Lower lobe of right lung (tissue), 2 donors: ENCODE measurements around the gene ITPRID2. TPM values are rescaled to one million over a fixed set of nuclear protein-coding genes. Genes with fewer than 3 reads are reported as not detected.

ENCODE experiments used
- ATAC-seq, 2 donors: fragments of 200-7000 bp; cut with Tn5 transposase; one replicate each; pipeline ENCODE4 v1.9.1; 2020 to 2022; ENCODE audit warnings: mild to moderate bottlenecking in 2 of 2, moderate library complexity in 2 of 2
- DNase-seq: peaks from one replicate; pipeline ENCODE4 v3.0.0-alpha.2; 2020
- H3K27ac ChIP-seq: fragments of 200-600 bp; one replicate; pipeline ENCODE4 v1.8.0; 2022
- H3K27me3 ChIP-seq: fragments of 200-600 bp; one replicate; pipeline ENCODE4 v1.8.0; 2022; ENCODE audit warnings: low read depth
- H3K36me3 ChIP-seq: fragments of 200-600 bp; one replicate; pipeline ENCODE4 v1.8.0; 2022; ENCODE audit warnings: mild to moderate bottlenecking
- H3K4me1 ChIP-seq: fragments of 200-600 bp; one replicate; pipeline ENCODE4 v1.8.0; 2022
- H3K4me3 ChIP-seq: fragments of 200-600 bp; one replicate; pipeline ENCODE4 v1.8.0; 2022; ENCODE audit warnings: mild to moderate bottlenecking
- H3K9me3 ChIP-seq: fragments of 200-600 bp; one replicate; pipeline ENCODE4 v1.8.0; 2022
- CTCF ChIP-seq: fragments of 200-600 bp; IDR thresholded peaks from one replicate; pipeline ENCODE4 v1.8.0; 2022; ENCODE audit warnings: antibody characterized with exemption, mild to moderate bottlenecking
- intact Hi-C: fragments of 100-400 bp; cut with DNase I; formaldehyde crosslinking; loops from one replicate; pipeline ENCODE4 v1.11.0; 2022
- long read RNA-seq: library from polyadenylated mRNA; unstranded; transcript quantifications from one replicate; pipeline ENCODE4 v2.0.0, GENCODE V29; 2021
- total RNA-seq: library from RNA; stranded (reverse); fragmentation: NEBNext Ultra II Directional; extraction: Animal tissue kit (Norgen Biotek cat#: 25700); gene quantifications from one replicate; pipeline ENCODE4 v1.2.1, GENCODE V29; 2021
- donor health status: DM: no; HTN: yes; CAD: no; lungs with severe emphysema.

Gene ITPRID2
- total RNA-seq = 190 TPM
- long read RNA-seq, full-length matches to known transcripts = 55 of 86 reads
- long read RNA-seq, partial matches to known transcripts = 24 of 86 reads
- long read RNA-seq, other reads (novel, unspliced or antisense) = 7 of 86 reads

DNA sequence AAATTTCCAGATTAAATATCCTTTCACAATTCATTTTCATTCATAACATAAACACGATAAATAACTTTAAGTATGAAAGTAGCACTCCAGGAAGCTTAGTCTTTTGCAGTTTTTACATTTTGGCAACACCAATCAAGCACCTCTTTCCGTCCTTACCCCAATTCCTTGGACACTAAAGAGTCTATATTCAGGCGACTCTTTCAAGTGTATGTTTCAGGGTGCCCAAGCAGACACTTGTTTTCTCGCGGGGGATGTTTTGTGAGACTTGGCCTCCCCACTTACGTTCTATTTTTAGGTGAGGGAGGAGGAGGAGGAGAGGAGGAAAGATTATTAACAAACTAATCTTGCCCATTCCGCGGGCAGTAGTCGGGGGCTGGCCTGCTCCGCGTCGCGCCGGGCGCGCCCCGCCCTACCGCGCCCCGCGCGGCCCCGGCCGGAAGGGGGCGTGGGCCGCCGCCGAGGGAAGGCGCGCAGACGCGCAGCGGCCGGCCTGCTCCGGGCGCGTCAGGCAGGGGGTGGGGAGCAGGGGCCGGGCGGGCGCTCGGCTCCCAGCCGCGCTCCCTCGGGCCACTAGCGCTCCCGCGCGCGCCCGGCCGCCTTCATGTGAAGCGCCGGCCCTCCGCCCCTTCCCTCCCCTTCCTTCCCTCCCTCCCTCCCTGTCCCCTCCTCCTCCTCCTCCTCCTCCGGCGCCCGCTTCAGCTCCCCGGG lies at the start of gene ITPRID2:
ITPRID2 (plus strand) TSS at position 473 of the 708 bp plus-strand sequence. CDS start 337 bp downstream, outside the sequence.
- peak within 1 kb of the TSS; percentile 97 for H3K27ac ChIP-seq
- no peaks in the 10 kb centered on the region for H3K36me3 ChIP-seq
- H3K9me3 ChIP-seq = no peaks in the 10 kb centered on the region
- no peak for TF ChIP-seq CTCF
- ATAC-seq (peak; percentile 97 to 99), DNase-seq (peak; percentile 94)
- peaks cover 33% of the 10 kb centered on the region for H3K4me1 ChIP-seq
- H3K27me3 ChIP-seq = no peaks in the 10 kb centered on the region
- intact Hi-C loops = no loop called here
- H3K4me3 ChIP-seq = peak within 1 kb of the TSS; percentile 81

DNA sequence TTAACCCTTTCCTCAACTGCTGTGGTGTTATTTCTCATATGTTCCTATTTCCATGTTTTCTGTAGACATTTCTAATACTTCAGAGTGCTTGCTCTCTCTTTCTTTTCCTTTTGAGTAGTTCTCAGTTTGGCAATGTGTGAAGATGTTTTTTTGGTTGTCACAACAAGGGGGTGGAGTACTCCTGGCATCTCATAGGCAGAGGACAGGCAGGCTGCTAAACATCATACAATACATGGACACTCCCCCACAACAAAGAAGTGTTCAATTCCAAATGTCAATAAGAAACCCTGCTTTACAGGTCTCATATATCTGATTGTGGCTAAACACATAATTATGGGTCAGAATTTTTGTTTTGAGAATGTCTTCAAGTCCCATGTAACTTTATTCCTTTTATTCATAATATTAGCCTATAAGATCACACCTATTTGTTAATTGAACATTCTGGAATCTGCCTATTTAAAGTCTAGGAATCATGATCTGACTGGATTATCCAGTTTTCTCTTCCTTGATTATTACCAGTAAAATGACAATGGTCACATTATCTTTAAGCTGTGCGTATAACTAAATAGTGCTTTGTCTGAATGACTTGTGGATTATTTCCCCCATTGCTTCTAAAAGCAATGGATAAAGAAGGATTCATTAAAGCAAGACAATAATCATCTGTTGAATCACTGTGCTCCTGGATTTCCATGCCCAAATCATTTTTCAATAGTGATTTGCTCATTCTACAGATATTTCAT lies 46.8 kb upstream of the ITPRID2 start:
- H3K27ac ChIP-seq = no peak overlapping the region

GRCh38 chr2:181846399-181847197 lies 44.9 kb upstream of the ITPRID2 start:
- Histone ChIP-seq H3K9me3 (no peaks in the 10 kb centered on the region), H3K27me3 (no peaks in the 10 kb centered on the region), H3K36me3 (no peaks in the 10 kb centered on the region), H3K4me3 (no peak overlapping the region), H3K4me1 (no peaks in the 10 kb centered on the region), H3K27ac (no peak overlapping the region)
- DNase-seq (no peak), ATAC-seq (no peak)
- TF ChIP-seq CTCF = no peak
- intact Hi-C loops = no loop called here

More for the DNA sequence above, 46.8 kb upstream of the ITPRID2 start:
- no peak for ATAC-seq
- H3K9me3 ChIP-seq = no peaks in the 10 kb centered on the region
- H3K27me3 ChIP-seq = no peaks in the 10 kb centered on the region
- DNase-seq = no peak
- no peaks in the 10 kb centered on the region for H3K36me3 ChIP-seq
- H3K4me1 ChIP-seq = no peaks in the 10 kb centered on the region
- TF ChIP-seq CTCF = no peak
- intact Hi-C loops = no loop called here
- H3K4me3 ChIP-seq = no peak overlapping the region

DNA sequence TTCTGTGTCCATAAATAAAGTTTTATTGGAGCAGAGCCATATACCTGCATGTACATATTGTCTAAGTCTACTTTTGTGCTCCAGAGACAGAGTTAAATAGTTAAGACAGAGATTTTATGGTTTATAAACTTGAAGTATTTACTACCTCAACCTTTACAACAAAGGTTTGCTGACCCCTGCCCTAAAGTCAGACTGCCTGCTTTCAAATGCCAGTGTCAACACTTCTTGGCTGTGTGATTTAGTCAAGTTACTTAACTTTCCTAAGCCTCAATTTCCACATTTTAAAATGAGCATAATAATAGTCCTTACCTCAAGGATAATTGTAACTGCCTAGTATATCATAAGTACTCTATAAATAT lies 44.4 kb upstream of the ITPRID2 start:
- Histone ChIP-seq H3K27me3 (no peaks in the 10 kb centered on the region), H3K36me3 (no peaks in the 10 kb centered on the region), H3K4me3 (no peak overlapping the region), H3K9me3 (no peaks in the 10 kb centered on the region), H3K27ac (no peak overlapping the region), H3K4me1 (no peaks in the 10 kb centered on the region)
- intact Hi-C loops = no loop called here
- ATAC-seq = no peak
- TF ChIP-seq CTCF = no peak
- DNase-seq = no peak

GRCh38 chr2:181847702-181848101 lies 43.8 kb upstream of the ITPRID2 start:
- intact Hi-C loops = no loop called here
- no peak overlapping the region for H3K27ac ChIP-seq

More at GRCh38 chr2:181847702-181848101, 43.8 kb upstream of the ITPRID2 start:
- DNase-seq (no peak), ATAC-seq (no peak)
- Histone ChIP-seq H3K27me3 (no peaks in the 10 kb centered on the region), H3K9me3 (no peaks in the 10 kb centered on the region), H3K36me3 (no peaks in the 10 kb centered on the region), H3K4me1 (no peaks in the 10 kb centered on the region), H3K4me3 (no peak overlapping the region)
- no peak for TF ChIP-seq CTCF
